ENCODE measurements around the gene SEC63. TPM values are rescaled to one million over a fixed set of nuclear protein-coding genes. Genes with fewer than 3 reads are reported as not detected.

The SEC63 gene
- total RNA-seq, 1 experiment from 2014 or later = 86.2 TPM

GRCh38 chr6:107971181-107971580 is 13.2 kb upstream of the SEC63 start:
- Mint-ChIP-seq H3K4me3 (no peak overlapping the region), H3K4me1 (peaks cover 18 to 24% of the 10 kb centered on the region in 2 experiments), H3K36me3 (ENCODE audit: insufficient read depth in 1 of 3, low read depth in 3 of 3) (no peaks in the 10 kb centered on the region; a peak in 1 of 7 replicates), H3K9me3 (no peaks in the 10 kb centered on the region; a peak in 1 of 5 replicates), H3K27ac (no peak overlapping the region), H3K27me3 (ENCODE audit: low read depth) (no peaks in the 10 kb centered on the region)
- Histone ChIP-seq H3K9ac (ENCODE audit: extremely low read depth, insufficient read length, low read length) (no peak overlapping the region), H3K23me2 (ENCODE audit: insufficient read length, low read depth, low read length, poor library complexity, severe bottlenecking) (no peaks in the 10 kb centered on the region), H3K27me3 (ENCODE audit: insufficient read depth, low read length) (no peaks in the 10 kb centered on the region), H4K20me1 (ENCODE audit: control insufficient read depth, insufficient read depth, insufficient read length) (no peaks in the 10 kb centered on the region), H4K91ac (ENCODE audit: insufficient read length, low read depth, low read length) (no peak overlapping the region), H2AFZ (ENCODE audit: low read length) (no peak overlapping the region), H3K14ac (ENCODE audit: insufficient read depth, low read length) (no peak overlapping the region), H3K4me2 (ENCODE audit: insufficient read depth, insufficient read length, low read length) (no peak overlapping the region), H3K79me2 (ENCODE audit: insufficient read depth, low read length) (no peaks in the 10 kb centered on the region), H4K5ac (ENCODE audit: insufficient read length, low read depth, low read length) (no peak overlapping the region), H2AK5ac (ENCODE audit: insufficient read length, low read length) (no peak overlapping the region), H3T11ph (ENCODE audit: low read length) (no peak overlapping the region), H3K27ac (ENCODE audit: insufficient read length, low read depth, low read length) (no peak overlapping the region), H2BK20ac (ENCODE audit: low read depth, low read length, poor library complexity, severe bottlenecking) (no peak overlapping the region), H2BK5ac (ENCODE audit: insufficient read length, low read length) (no peak overlapping the region), H3K79me1 (ENCODE audit: insufficient read depth, low read depth, low read length, poor library complexity, severe bottlenecking) (no peaks in the 10 kb centered on the region), H2BK12ac (ENCODE audit: insufficient read length, low read depth, low read length) (no peak overlapping the region), H2BK120ac (ENCODE audit: low read depth, low read length, poor library complexity, severe bottlenecking) (no peak overlapping the region), H3K4me1 (ENCODE audit: insufficient read depth, low read length) (peaks cover 5% of the 10 kb centered on the region; the same call in 1 of the 2 replicates), H3K4ac (ENCODE audit: low read depth, low read length) (no peak overlapping the region), H3K56ac (ENCODE audit: insufficient read length, low read depth, low read length) (no peak overlapping the region), H2BK15ac (ENCODE audit: low read depth, low read length) (no peak overlapping the region), H3K9me3 (ENCODE audit: control insufficient read depth, low read depth, low read length) (no peaks in the 10 kb centered on the region), H3K18ac (ENCODE audit: insufficient read length, low read depth, low read length) (no peak overlapping the region), H3K23ac (ENCODE audit: insufficient read length, low read depth, low read length) (no peak overlapping the region), H4K8ac (replicated peaks; ENCODE audit: insufficient read length, low read depth, low read length) (no peak overlapping the region)
- no peak for DNase-seq
- WGBS (ENCODE audit: extremely low coverage, insufficient read length, low lambda C conversion rate) = no CpG with 5 or more reads among the region's 6 CpGs
- TF ChIP-seq CTCF (conservative IDR thresholded peaks at IDR 0.05) = no peak

All from H9 (cell line).